ENCODE results near the gene VPS13A. TPM values are rescaled to one million over a fixed set of nuclear protein-coding genes. Genes with fewer than 3 reads are reported as not detected.

Gene VPS13A
- total RNA-seq, 1 donor from 2014 or later: 29.3 TPM

DNA sequence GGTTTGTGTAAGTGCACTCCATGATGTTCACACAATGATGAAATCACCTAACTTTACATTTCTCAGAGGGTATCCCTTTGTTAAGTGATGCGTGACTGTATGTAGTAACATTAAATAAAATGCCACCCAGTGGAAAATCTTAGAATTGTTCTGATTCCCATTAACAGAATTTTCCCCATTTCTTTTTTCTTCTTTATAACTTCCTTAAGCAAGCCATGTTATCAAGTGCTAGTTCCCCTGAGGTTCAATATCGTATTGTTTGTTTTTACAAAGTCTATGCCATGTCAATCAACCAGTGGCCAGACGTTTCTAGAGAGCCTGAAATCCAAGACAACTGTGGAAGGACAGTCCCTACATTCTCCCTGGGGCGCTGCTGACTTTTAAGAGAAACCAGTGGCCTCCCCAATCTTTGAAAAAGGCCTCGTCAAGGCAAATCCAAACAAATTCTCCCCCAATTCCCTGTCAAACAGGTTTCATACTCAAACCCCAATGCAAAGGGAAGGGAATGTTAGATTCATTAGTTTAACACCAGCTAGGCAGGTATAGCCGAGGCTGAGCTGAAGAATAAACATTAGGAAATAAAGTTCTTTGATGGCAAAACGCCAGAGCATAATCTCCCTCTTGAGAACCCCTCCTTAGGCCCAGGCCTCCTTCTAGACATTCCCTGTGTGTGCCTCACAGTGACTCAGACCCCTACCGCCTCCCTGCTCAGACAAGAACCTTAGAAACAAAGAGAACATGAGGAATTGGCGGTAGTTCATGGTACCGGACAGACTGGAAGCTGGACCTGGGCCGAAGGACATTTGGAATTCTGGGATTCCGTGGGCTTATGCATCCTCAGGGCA is 272.1 kb downstream of the VPS13A start:
- Mint-ChIP-seq H3K4me3 (no peak overlapping the region), H3K27me3 (ENCODE audit: low read depth) (no peaks in the 10 kb centered on the region), H3K9me3 (peaks cover 11% of the 10 kb centered on the region), H3K36me3 (ENCODE audit: low read depth) (peaks cover 3% of the 10 kb centered on the region), H3K4me1 (no peaks in the 10 kb centered on the region), H3K27ac (ENCODE audit: unreplicated experiment) (no peak overlapping the region)
- no peak for DNase-seq (ENCODE audit: low read depth, low spot score)
- TF ChIP-seq, protein P1, sequence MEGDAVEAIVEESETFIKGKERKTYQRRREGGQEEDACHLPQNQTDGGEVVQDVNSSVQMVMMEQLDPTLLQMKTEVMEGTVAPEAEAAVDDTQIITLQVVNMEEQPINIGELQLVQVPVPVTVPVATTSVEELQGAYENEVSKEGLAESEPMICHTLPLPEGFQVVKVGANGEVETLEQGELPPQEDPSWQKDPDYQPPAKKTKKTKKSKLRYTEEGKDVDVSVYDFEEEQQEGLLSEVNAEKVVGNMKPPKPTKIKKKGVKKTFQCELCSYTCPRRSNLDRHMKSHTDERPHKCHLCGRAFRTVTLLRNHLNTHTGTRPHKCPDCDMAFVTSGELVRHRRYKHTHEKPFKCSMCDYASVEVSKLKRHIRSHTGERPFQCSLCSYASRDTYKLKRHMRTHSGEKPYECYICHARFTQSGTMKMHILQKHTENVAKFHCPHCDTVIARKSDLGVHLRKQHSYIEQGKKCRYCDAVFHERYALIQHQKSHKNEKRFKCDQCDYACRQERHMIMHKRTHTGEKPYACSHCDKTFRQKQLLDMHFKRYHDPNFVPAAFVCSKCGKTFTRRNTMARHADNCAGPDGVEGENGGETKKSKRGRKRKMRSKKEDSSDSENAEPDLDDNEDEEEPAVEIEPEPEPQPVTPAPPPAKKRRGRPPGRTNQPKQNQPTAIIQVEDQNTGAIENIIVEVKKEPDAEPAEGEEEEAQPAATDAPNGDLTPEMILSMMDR (conservative IDR thresholded peaks at IDR 0.05): peak; percentile 30

- H3K4me3 Mint-ChIP-seq: no peak overlapping the region
- H3K27me3 Mint-ChIP-seq (ENCODE audit: low read depth): no peaks in the 10 kb centered on the region
- peaks cover 3% of the 10 kb centered on the region for H3K36me3 Mint-ChIP-seq (ENCODE audit: low read depth)
- no peak overlapping the region for H3K27ac Mint-ChIP-seq (ENCODE audit: unreplicated experiment)
- H3K9me3 Mint-ChIP-seq: peaks cover 11% of the 10 kb centered on the region
- TF ChIP-seq, protein P1 (conservative IDR thresholded peaks at IDR 0.05): no peak
- no peak for DNase-seq (ENCODE audit: low read depth, low spot score)
- no peaks in the 10 kb centered on the region for H3K4me1 Mint-ChIP-seq
Measured at GRCh38 chr9:77450085-77450475, 272.7 kb downstream of the VPS13A start.

DNA sequence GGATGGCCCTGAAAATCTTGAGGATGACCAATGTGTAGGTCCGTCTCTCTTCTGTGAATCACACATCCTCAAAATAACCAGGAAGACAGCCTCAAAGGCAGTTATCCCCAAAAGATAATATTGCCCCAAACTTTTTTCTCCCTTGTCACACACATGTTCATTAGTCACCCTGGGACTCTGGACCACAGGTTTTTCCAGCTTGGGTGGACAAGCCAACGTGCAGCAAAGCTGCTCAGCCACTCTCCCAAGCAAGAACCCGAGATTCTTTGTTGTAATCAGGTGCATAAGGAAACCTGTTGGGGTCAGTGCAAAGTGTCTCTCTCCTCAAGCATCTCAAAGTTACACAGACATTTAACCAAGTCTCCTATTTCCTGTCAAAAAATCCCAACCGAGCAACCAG is 274.2 kb downstream of the VPS13A start:
- DNase-seq (ENCODE audit: low read depth, low spot score): no peak
- no peak overlapping the region for H3K4me3 Mint-ChIP-seq
- peaks cover 11% of the 10 kb centered on the region for H3K9me3 Mint-ChIP-seq
- H3K27ac Mint-ChIP-seq (ENCODE audit: unreplicated experiment): no peak overlapping the region
- H3K27me3 Mint-ChIP-seq (ENCODE audit: low read depth): no peaks in the 10 kb centered on the region
- peaks cover 3% of the 10 kb centered on the region for H3K36me3 Mint-ChIP-seq (ENCODE audit: low read depth)
- TF ChIP-seq, protein P1 (conservative IDR thresholded peaks at IDR 0.05): no peak
- no peaks in the 10 kb centered on the region for H3K4me1 Mint-ChIP-seq

DNA sequence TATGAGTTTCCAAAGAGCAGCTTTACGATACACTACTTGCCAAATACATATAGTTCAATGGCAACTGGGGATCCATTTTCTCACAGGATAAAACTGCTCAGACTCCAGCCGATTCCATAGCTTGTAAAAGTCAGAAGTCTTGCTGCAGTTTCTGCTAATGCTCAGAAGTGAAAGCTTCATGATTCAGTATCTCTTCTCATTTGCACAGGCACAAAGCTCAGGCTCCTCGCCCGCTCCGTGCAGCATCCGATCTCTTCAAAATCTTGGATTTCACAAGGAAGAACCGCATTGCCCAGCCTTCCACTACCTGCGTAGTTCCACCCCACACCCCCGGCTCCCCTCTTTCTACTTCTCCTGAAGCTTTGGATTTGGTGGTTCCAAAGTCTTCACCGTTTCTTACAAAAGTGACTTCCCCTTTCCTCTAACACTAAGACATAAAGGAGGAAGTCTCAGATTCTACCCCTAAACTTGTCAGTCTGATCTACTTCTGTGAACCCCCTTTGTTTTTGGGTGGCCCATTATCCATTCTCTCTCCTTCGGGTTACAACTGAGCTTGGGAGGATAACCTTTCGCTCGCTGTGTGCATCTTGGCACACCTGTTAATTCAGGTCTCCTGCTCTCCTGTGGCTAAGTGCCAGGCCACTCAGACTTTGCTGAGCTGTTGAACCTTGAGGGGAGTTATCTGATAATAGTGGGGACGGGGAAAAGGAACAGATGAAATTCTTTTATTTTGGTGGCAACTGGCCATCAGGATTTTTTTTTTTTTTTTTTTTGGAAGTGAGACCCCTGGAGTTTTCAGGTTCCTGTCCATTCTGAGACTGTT is 276.7 kb downstream of the VPS13A start:
- Mint-ChIP-seq H3K27me3 (ENCODE audit: low read depth) (no peaks in the 10 kb centered on the region), H3K27ac (ENCODE audit: unreplicated experiment) (no peak overlapping the region), H3K36me3 (ENCODE audit: low read depth) (peaks cover 3% of the 10 kb centered on the region), H3K4me3 (no peak overlapping the region), H3K9me3 (peaks cover 5% of the 10 kb centered on the region), H3K4me1 (peaks cover 9% of the 10 kb centered on the region)
- TF ChIP-seq, protein P1 (conservative IDR thresholded peaks at IDR 0.05): no peak
- no peak for DNase-seq (ENCODE audit: low read depth, low spot score)

- Mint-ChIP-seq H3K27ac (ENCODE audit: unreplicated experiment) (no peak overlapping the region), H3K36me3 (ENCODE audit: low read depth) (peaks cover 3% of the 10 kb centered on the region), H3K27me3 (ENCODE audit: low read depth) (no peaks in the 10 kb centered on the region), H3K4me3 (no peak overlapping the region), H3K4me1 (peaks cover 9% of the 10 kb centered on the region), H3K9me3 (peaks cover 5% of the 10 kb centered on the region)
- TF ChIP-seq, protein P1 (conservative IDR thresholded peaks at IDR 0.05): no peak
- DNase-seq (ENCODE audit: low read depth, low spot score): no peak
Measured at GRCh38 chr9:77454663-77455062, 277.3 kb downstream of the VPS13A start.
